ENCODE data around the gene ZNF480.
A peak's percentile ranks its signal among the peaks of the same experiment; 100 is the strongest.

The ZNF480 gene

GRCh38 chr19:52297601-52298364 is 814 bp downstream of the ZNF480 start:
- TF ChIP-seq CTCF (IDR thresholded peaks at IDR 0.05; ENCODE audit: insufficient read depth, missing control alignments), result no peak
- no peak for FAIRE-seq
- DNase-seq (ENCODE audit: insufficient read length, low spot score), result no peak

- no peak for DNase-seq (ENCODE audit: insufficient read length, low spot score)
- TF ChIP-seq CTCF (IDR thresholded peaks at IDR 0.05; ENCODE audit: insufficient read depth, missing control alignments), result no peak
- FAIRE-seq, result no peak
Observed at GRCh38 chr19:52307275-52307674, 10.3 kb downstream of the ZNF480 start.

DNA sequence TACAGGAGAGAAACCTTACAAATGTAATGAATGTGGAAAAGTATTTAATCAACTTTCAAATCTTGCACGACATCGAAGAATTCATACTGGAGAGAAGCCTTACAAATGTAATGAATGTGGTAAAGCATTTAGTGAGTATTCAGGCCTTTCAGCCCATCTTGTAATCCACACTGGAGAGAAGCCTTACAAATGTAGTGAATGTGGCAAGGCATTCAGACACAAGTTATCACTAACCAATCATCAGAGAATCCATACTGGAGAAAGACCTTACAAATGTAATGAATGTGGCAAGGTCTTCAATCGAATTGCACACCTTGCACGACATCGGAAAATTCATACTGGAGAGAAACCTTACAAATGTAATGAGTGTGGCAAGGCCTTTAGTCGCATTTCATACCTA is 25.5 kb downstream of the ZNF480 start:
- TF ChIP-seq CTCF (IDR thresholded peaks at IDR 0.05; ENCODE audit: insufficient read depth, missing control alignments), result no peak
- DNase-seq (ENCODE audit: insufficient read length, low spot score) (no peak), FAIRE-seq (no peak)

DNA sequence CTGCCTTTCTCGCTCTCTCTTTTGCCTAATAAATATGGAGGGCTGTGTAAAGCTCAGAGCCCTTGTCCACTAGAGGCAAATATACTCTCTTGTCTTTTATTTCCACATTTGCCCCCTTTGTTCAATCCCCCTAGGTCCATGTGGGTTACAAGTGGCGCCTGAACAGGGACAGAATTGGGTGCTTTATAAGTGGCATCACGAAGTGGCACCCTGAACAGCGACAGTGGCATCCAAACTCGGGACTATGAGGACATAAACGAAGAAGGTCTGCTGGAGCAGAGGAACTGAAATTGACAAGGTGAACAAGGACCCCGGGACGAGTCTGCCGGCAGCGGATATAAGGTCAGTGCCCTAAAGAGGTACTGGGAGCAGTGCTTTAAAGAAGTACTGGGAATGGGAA is 34.8 kb downstream of the ZNF480 start:
- FAIRE-seq (no peak), DNase-seq (ENCODE audit: insufficient read length, low spot score) (no peak)
- no peak for TF ChIP-seq CTCF (IDR thresholded peaks at IDR 0.05; ENCODE audit: insufficient read depth, missing control alignments)

GRCh38 chr19:52335768-52336116 is 38.8 kb downstream of the ZNF480 start:
- no peak for FAIRE-seq
- TF ChIP-seq CTCF (IDR thresholded peaks at IDR 0.05; ENCODE audit: insufficient read depth, missing control alignments), result no peak

GRCh38 chr19:52336117-52336790 is 39.3 kb downstream of the ZNF480 start, which contains the start of gene ZNF610:
Gene ZNF610, plus strand, starts transcription at chr19:52336243. Its CDS starts 12,930 bp downstream, at chr19:52349173.
- no peak for FAIRE-seq
- peak; percentile 41 for DNase-seq (ENCODE audit: insufficient read length, low spot score)
- TF ChIP-seq CTCF (IDR thresholded peaks at IDR 0.05; ENCODE audit: insufficient read depth, missing control alignments), result no peak

More at GRCh38 chr19:52335768-52336116, 38.8 kb downstream of the ZNF480 start:
- no peak for DNase-seq (ENCODE audit: insufficient read length, low spot score)

Data from D721Med (cell line).